ENCODE data around the gene MEGF10.

MEGF10 gene

DNA sequence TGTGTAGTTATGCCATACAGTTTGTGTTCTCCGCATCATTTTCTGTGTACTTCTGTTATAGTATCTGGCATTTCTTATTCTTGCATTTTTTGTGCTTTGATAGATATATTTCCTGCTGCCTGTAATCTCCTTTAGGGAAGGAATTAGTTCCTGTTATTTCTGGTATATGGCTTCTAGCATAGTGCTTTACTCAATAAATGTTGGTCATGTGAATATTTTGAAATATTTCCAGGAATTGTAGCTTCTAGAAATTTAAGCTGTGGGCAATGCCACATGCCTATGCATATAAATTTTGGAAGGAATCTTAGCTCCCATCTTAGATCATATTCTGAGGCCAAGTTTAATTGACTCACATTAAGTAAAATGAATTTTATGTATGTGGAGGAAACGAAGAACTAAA, 215.3 kb downstream of the MEGF10 start:
- H3K4me3 ChIP-seq (ENCODE audit: low read depth, low read length): no peak overlapping the region
- TF ChIP-seq, protein P1, sequence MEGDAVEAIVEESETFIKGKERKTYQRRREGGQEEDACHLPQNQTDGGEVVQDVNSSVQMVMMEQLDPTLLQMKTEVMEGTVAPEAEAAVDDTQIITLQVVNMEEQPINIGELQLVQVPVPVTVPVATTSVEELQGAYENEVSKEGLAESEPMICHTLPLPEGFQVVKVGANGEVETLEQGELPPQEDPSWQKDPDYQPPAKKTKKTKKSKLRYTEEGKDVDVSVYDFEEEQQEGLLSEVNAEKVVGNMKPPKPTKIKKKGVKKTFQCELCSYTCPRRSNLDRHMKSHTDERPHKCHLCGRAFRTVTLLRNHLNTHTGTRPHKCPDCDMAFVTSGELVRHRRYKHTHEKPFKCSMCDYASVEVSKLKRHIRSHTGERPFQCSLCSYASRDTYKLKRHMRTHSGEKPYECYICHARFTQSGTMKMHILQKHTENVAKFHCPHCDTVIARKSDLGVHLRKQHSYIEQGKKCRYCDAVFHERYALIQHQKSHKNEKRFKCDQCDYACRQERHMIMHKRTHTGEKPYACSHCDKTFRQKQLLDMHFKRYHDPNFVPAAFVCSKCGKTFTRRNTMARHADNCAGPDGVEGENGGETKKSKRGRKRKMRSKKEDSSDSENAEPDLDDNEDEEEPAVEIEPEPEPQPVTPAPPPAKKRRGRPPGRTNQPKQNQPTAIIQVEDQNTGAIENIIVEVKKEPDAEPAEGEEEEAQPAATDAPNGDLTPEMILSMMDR (IDR thresholded peaks at IDR 0.05; ENCODE audit: borderline replicate concordance, insufficient read depth, low read depth, low read length): no peak

DNA sequence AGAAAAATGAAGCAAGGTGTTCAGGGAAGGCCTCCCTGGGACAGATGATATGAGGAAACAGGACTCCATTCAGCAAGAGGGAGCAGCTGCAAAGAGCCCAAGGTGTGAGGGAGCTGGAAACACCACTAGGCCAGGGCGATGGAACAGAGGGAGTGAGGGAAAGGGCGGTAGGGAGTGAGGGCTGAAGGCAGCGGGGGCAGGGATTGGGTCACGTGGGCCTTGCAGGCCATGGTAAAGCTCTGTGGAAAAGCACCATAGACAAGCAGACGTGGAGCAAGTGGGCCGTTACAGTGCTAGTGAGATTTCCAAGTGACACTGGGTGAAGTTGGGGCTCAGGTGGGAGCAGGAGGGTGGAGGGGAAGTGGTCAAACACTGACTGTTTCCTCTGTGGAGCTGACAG, 216.0 kb downstream of the MEGF10 start:
- TF ChIP-seq, protein P1 (IDR thresholded peaks at IDR 0.05; ENCODE audit: borderline replicate concordance, insufficient read depth, low read depth, low read length): no peak
- H3K4me3 ChIP-seq (ENCODE audit: low read depth, low read length): no peak overlapping the region

DNA sequence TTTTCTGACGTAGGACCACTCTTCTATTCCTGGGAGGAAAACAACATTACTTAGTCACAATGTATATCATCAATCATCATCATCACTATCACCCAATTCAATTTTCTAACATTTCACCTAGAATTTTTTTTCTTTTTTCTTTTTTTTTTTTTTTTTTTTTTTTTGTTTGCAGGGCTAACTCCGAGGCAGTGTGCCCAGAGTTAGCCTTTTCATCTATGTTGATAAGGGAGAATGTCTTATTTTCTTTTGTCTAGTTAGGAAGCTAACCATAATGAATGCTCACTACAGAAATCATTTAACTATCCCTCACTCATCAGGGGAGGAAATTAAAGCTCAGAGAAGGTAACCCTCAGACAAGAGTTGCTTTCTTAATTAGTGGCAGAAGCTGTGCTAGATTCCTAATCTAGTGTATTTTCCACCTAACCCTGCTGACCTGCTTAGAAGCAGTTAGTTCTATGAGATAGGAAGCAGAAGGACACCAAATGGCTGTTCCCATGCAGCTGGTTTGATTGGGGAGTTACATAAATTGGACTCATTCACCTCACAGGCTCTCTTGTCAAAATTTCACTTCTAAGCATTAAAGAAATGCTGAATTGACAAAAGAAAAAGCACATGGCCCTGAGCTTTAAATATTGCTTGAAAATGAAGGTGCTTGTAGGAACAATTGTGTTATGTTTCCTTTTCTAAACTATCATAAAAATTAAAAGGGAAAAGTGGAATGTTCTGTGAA, 218.2 kb downstream of the MEGF10 start:
- H3K4me3 ChIP-seq (ENCODE audit: low read depth, low read length): no peak overlapping the region
- TF ChIP-seq, protein P1 (IDR thresholded peaks at IDR 0.05; ENCODE audit: borderline replicate concordance, insufficient read depth, low read depth, low read length): no peak

Measured in GM12875 (cell line).